ENCODE measurements around the gene NANS.

- TF ChIP-seq FOXK2 (IDR thresholded peaks at IDR 0.05) (no peak), BHLHE40 (IDR thresholded peaks at IDR 0.05; ENCODE audit: borderline replicate concordance) (no peak), CTBP1 (IDR thresholded peaks at IDR 0.05; ENCODE audit: borderline replicate concordance) (no peak), TARDBP (IDR thresholded peaks at IDR 0.05) (no peak), SP1 (IDR thresholded peaks at IDR 0.05) (no peak), ELF4 (IDR thresholded peaks at IDR 0.05) (no peak), FOXA1 (IDR thresholded peaks at IDR 0.05) (no peak), SUZ12 (IDR thresholded peaks at IDR 0.05) (no peak), ARNT (IDR thresholded peaks at IDR 0.05) (no peak)
Measured at GRCh38 chr9:98117984-98118639, 61.6 kb downstream of the NANS start.

Data from HEK293T (cell line).